ENCODE data around the gene ASB6.
A peak's percentile ranks its signal among the peaks of the same experiment; 100 is the strongest.

ASB6 gene, protein sequence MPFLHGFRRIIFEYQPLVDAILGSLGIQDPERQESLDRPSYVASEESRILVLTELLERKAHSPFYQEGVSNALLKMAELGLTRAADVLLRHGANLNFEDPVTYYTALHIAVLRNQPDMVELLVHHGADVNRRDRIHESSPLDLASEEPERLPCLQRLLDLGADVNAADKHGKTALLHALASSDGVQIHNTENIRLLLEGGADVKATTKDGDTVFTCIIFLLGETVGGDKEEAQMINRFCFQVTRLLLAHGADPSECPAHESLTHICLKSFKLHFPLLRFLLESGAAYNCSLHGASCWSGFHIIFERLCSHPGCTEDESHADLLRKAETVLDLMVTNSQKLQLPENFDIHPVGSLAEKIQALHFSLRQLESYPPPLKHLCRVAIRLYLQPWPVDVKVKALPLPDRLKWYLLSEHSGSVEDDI

DNA sequence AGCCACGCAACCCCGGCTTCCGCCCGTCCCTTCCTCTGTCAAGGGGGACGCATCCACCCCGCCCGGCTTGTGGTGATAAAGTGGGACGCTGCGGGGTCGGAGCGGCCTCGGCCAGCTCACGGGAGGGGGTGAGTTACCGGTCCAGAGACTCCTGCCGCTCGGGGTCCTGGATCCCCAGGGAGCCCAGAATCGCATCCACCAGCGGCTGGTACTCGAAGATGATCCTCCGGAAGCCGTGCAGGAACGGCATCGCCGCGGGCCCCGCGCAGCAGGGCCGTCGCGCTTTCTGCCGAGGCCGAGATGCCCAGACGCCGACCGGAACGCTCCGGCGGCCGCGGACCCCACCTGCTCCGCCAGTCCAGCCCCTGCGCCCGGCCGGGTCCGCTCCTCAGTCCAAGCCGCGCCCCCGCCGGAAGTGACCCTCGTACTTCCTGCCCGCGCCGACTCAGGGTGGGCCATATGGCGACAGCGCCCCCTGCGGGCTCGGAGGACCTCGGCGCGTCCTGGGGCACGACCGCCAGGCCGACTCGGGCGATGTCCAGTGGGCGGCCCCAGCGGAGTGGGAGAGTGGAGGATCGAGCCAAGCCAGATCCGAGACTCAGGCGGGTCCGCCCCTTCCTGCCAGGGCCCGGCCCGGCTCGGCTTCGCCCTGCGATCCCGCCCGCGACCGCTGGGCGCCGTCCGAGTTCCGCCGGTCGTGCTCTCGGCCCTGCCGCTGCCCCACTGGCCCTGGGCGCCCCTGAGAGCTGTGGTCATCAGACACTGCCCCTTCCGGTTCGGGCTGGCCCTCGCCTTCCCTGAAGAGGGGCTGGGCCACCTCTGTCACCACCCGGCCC is at the start of gene ASB6:
ASB6 (minus strand) TSS at position 402 of the 836 bp plus-strand sequence; CDS start at position 250, 152 bp downstream.
- DNase-seq = peak; percentile 91

DNA sequence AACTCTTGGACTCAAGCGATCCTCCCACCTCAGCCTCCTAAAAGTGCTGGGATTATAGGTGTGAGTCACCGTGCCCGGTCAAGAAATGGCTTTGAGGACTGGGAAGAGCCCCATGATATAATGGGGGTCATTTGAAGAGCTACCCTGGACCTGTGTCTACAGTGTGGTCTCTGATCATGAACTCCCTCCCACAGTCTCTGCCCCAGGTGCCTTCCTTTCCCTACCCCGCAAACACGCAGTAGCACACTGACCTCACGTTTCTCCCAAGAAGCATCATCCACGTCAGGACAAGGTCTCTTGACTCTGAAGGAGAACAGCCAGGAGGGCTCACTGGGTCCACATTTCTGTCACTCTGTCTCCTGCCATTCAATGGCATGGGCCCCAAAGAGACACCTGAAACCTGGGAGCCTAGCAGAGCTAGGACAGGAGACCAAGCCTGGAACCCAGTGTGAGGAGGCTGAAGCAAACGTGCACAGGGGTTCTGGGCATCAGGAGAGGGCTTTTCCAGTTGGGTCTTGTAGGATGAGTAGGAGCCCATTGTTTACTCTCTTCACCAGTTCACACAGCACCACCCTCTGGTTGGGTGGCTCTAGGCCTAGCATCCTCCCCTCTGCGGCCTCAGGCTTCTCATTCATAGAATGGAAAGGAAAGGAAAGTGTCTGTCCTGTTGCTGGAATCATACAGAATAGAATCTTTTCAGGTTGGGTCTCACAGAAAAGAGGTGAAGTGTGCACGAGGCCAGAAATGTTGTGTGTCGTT is 46.5 kb upstream of the ASB6 start:
- no peak for DNase-seq

DNA sequence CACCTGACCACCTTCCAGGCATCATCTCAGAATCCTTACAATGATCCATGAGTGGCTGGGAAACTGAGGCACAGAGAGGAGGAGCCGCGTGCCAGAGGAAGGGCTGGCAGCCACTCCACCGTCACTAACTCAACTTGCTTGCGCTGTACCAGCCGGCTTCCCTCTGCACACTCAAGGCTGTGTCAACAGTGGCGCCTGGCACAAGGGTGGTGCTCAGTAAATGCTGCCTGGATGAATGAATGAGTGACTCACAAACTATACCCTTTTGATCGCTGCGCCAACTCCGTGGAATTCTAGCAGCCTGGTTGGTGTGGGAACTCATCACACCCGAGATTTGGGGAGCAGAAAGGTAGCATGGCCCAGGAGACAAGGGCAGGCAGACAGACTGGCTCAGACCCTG is 45.4 kb upstream of the ASB6 start:
- DNase-seq = no peak

GRCh38 chr9:129686736-129687135 is 44.8 kb upstream of the ASB6 start:
- no peak for DNase-seq

DNA sequence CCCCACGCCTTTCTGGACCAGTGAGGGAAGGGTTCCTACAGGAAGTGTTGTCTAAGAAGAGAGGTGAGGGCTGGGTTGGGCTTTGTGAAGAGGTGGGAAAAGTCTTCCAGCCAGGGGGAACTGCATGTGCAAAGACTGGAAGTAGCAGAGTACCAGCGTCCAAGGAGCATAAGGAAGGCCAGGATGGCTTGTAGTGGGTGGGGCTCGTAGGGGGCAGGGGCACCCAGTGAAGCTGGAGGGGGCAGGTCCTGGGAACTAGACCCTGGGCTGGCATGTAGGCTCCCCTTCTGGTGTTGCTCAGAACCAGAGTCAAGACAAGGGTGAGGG is 43.9 kb upstream of the ASB6 start:
- DNase-seq = no peak

- DNase-seq = no peak
These were observed 43.4 kb upstream of the ASB6 start for GRCh38 chr9:129685220-129685932.

GRCh38 chr9:129682381-129682780 is 40.4 kb upstream of the ASB6 start:
- DNase-seq = no peak

DNA sequence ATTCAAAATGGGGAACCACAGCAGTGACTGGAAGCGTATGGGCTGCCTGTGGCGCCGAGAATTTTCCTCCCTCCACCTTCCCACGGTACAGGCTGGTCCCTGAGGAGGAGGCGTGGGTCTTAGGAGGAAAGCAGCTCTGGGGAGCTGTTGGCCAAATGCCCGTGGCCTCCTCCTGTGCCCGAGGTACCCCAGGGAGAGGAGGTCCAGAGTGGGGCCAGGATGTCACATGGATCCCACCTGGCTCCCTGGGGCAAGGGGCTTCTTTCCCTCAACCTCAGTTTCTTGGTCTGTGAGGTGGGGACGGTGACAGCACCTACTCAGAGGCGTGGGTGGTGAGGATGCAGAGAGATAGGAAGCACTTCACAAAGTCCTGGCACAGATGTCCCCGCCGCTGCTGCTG is 40.0 kb upstream of the ASB6 start:
- DNase-seq = no peak

DNA sequence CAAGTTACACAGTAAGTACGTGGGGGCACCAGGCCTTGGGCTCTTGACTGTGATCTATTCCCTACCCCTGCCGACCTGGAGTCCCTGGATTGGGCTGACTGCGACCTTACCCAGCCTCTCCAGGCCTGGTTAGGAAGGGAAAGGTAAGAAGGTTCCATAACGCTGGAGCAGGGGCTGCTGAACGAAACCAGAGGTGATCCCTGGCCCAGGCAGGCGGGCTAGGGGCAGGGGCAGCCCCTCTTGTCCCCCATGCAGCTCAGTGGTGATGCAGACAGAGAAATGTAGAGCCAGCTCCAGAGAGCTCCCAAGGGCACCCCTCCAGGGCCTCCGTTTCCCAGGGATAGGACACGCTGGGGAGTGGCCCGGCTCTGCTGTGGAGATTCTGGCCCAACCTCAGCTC is 37.6 kb upstream of the ASB6 start:
- DNase-seq = no peak

GRCh38 chr9:129678844-129679243 is 36.9 kb upstream of the ASB6 start:
- no peak for DNase-seq

DNA sequence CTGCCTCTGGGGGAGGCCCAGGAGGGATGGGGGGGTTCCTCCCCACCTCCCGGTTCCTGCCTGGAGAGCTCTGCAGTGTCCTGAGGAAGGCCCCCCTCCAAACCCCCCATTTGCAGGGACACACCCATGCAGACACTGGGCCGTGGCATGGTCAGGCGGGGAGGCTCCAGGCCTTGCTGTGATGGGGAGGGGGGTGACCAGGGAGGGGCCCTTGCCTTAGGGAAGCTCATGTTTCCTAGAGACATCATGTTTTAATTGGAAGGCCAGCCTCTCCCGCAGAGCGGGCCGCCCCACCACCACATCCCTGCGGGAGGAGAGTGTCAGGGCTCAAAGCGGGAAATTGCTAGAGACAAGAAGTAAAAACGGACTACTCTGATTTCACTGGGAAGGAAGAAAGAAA is 35.5 kb upstream of the ASB6 start:
- DNase-seq = no peak

DNA sequence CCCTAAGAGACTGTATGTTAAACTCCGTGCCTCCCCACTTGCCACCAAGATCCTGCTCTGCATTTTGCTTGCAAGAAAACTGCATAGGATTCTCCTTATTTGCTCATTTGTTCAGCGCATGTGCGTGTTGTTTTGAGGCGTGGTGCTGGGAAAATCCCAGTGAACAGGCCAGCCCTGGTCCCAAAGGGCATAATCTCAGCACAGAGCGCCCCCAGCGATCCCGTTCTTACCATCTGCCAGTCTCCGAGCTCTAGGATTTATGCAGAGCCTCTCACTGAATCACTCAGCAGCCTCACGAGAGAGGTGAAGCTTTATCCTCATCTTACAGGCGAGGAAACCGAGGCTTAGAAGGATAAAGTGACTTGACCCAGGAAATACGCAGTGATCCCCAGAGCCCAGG is 35.0 kb upstream of the ASB6 start:
- DNase-seq = no peak

- DNase-seq = no peak
These were observed 34.3 kb upstream of the ASB6 start for GRCh38 chr9:129676287-129676686.

DNA sequence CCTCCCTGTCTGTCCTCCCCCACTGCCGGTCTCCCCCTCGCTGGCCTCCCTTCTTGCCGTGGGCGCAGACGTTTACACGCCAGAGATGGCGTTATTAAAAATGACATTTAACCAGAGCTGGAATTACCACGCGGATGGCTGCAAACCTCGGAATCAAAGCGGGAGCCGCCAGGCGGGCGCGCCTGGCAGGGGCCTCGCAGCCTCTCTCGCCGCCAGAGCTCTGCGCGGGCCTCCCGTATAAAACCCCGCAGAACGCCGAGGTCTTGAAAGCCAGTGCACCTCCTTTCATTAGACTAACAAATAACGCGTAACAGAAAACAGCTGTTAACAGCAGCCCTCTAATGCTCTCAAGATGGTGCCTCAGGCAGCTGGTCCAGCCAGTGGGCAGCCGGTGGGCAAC is 33.7 kb upstream of the ASB6 start:
- DNase-seq = no peak

- no peak for DNase-seq
These were observed 32.3 kb upstream of the ASB6 start for GRCh38 chr9:129674229-129674628.

- no peak for DNase-seq
These were observed 31.7 kb upstream of the ASB6 start for GRCh38 chr9:129673602-129674001.

DNA sequence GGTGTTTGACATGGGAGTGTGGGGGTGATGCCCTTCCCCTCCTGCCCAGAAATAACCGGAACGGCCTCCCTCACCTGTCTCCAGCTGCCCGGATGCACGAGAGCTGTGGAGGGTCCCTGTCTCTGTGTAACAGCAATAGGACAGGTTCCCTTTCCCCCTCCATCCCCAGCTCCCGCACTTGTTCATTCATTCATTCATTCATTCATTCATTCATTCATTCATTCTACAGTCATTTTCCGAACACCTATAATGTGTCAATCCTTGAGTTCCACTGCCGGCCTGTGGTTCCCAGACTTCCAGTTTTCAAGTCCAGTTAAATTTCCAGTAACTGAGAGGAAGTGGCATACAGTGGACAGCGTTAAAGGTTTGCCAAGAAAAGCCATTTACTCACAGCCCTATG is 30.8 kb upstream of the ASB6 start:
- DNase-seq = no peak

DNA sequence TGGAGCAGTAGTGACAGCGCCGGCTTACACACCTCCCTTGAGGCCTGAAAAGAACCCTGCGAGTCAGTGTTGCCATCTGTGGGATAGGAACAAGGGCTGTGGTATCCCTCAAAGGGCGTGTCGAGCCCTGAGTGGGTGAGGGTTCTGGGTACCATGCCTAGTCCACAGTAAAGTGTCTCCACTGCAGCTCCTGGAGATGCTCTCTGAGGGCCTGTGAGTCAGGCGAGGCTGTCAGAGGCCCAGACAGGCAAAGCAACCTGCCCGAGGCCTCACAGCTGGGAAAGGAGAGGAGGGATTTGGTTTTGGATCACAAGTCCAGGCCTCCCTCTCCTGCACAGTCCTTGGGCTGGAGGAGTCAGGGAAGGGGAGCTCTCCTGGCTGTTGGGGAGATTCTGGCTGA is 29.6 kb upstream of the ASB6 start:
- DNase-seq = no peak

DNA sequence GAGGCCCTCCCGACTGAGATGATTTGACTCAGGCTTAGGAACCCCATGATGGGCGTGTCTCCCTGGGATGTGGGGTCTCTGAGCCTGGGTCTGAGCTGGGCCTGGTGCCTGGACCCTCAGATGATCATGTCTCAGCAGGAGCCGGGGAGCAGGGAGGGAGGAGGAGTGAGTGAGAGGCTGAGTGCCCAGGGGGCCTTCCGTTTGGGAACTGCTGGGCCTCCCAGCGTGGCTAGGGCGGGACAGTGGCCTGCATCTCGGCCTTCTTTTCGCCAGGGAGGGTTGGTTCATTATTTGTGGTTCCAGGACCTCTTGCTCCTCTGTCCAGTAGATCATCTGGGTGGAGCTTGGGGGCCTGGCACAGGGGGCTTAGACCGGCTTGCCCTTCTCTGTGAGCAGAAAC is 29.1 kb upstream of the ASB6 start:
- DNase-seq = no peak

- DNase-seq = no peak
These were observed 28.0 kb upstream of the ASB6 start for GRCh38 chr9:129669946-129670345.

DNA sequence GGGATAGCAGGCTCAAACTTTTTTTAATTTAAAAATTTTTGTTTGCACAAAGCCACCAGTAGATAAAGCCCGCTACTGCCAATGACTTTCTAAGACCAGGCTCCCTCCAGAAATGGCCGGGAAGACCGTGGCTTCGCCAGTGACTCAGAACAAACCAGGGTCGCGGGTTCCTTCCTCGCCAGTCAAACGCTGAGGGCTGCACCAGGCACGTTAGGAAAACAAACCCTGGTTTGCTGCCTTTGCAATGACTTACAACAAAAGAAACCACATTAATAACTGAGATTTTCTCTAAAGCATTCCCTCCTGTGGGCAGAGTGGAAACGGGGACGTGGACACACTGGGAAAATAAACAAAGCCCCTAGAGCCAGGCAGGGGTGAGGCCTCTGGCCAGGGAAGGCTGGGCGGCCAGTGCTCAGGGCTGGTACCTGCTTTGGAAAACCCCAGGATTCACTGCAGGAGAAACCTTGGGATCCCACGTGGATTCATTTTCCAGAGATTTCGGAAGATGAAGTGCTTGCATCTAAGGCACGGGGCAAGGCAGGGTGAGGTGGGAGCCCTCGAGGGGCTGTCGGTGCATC is 27.3 kb upstream of the ASB6 start:
- DNase-seq = no peak

GRCh38 chr9:129667850-129668249 is 25.9 kb upstream of the ASB6 start:
- DNase-seq = no peak

GRCh38 chr9:129667378-129667777 is 25.4 kb upstream of the ASB6 start:
- no peak for DNase-seq
